Measurements from ENCODE around the gene UST.

- TF ChIP-seq CTCF (IDR thresholded peaks at IDR 0.05; ENCODE audit: low read depth, low read length, poor library complexity, severe bottlenecking) (no peak), EZH2phosphoT487 (IDR thresholded peaks at IDR 0.05; ENCODE audit: borderline replicate concordance, low read length) (no peak)
These were observed 53.7 kb downstream of the UST start for GRCh38 chr6:148800536-148800935.
